Upper lobe of left lung (tissue), 4 donors: ENCODE data around the gene OTULINL.

Source experiments
- CTCF ChIP-seq, 6 experiments: fragments of 450-650 bp in 4 of 6; fragments of 200-600 bp in 2 of 6; sonication (generic) in 2 of 6; IDR thresholded peaks; one replicate each; pipeline ENCODE4 v1.5.1; 2016 to 2019; ENCODE audit warnings: antibody characterized with exemption in 6 of 6
- EP300 ChIP-seq, 4 donors: sonication (generic); formaldehyde crosslinking; IDR thresholded peaks; one replicate each; pipeline ENCODE4 v1.5.1; 2017; ENCODE audit warnings: antibody characterized with exemption in 4 of 4, control low read depth in 2 of 4
- POLR2A ChIP-seq, 4 donors: fragments of 450-650 bp; IDR thresholded peaks; one replicate each; pipeline ENCODE4 v1.5.1; 2016 to 2017; ENCODE audit warnings: antibody characterized with exemption in 4 of 4, mild to moderate bottlenecking in 2 of 4
- POLR2AphosphoS5 ChIP-seq, 2 donors: sonication (generic); formaldehyde crosslinking; IDR thresholded peaks; one replicate each; pipeline ENCODE4 v1.5.1; 2017; ENCODE audit warnings: antibody characterized with exemption in 2 of 2

GRCh38 chr5:14598225-14598624 lies 16.6 kb downstream of the OTULINL start:
- TF ChIP-seq POLR2AphosphoS5 (IDR thresholded peaks at IDR 0.05) (no peak), EP300 (IDR thresholded peaks at IDR 0.05) (no peak), CTCF (IDR thresholded peaks at IDR 0.05) (no peak), POLR2A (IDR thresholded peaks at IDR 0.05) (no peak)
